Large intestine (tissue), 12 donors: ENCODE measurements around the gene TCP1. TPM values are rescaled to one million over a fixed set of nuclear protein-coding genes. Genes with fewer than 3 reads are reported as not detected.

ENCODE experiments used
- DNase-seq, 2 donors: peaks; one replicate each; pipeline versions ENCODE4 v3.0.0 to v3.0.0-alpha.2; 2013
- H3K27ac ChIP-seq: one replicate; pipeline ENCODE4 v1.5.1; 2013; ENCODE audit warnings: low read length
- H3K27me3 ChIP-seq: 2 replicates; pipeline ENCODE4 v1.6.1; 2013; ENCODE audit warnings: low read length; ENCODE audit not compliant: control insufficient read depth, insufficient read depth
- H3K36me3 ChIP-seq: 2 replicates; pipeline ENCODE4 v1.6.1; 2013; ENCODE audit warnings: low read length; ENCODE audit not compliant: control insufficient read depth, insufficient read depth
- H3K4me1 ChIP-seq: one replicate; pipeline ENCODE4 v1.6.1; 2013; ENCODE audit warnings: low read length; ENCODE audit not compliant: control insufficient read depth, insufficient read depth
- H3K4me3 ChIP-seq: one replicate; pipeline ENCODE4 v1.5.1; 2013; ENCODE audit warnings: low read length
- H3K9me3 ChIP-seq: one replicate; pipeline ENCODE4 v1.6.1; 2013; ENCODE audit warnings: mild to moderate bottlenecking, low read depth, low read length, moderate library complexity; ENCODE audit not compliant: control insufficient read depth
- WGBS: methylation state at CpG from one replicate; pipeline ENCODE4 v1.1.5; 2013; ENCODE audit warnings: low lambda C conversion rate; ENCODE audit not compliant: insufficient coverage; 5-methylcytosine and 5-hydroxymethylcytosine counted together
- long read RNA-seq, 11 donors: transcript quantifications; one replicate each; lab custom pipeline, GENCODE V29; 2026
- polyA plus RNA-seq: library from polyadenylated mRNA; unstranded; fragments of 120-200 nt; gene quantifications from one replicate; pipeline ENCODE4 v1.2.1, GENCODE V29; 2013

The TCP1 gene
- 199 TPM for polyA plus RNA-seq
- long read RNA-seq, donor 1, transcript TCP1-201 (12 exons, 2,499 nt): major isoform, 39 of 77 reads
- long read RNA-seq, donor 1, partial matches to known transcripts: 38 of 77 reads
- long read RNA-seq, donor 1, other reads (novel, unspliced or antisense): 0 of 77 reads
- long read RNA-seq, donor 2, transcript TCP1-201 (12 exons, 2,499 nt): major isoform, 52 of 91 reads
- long read RNA-seq, donor 2, partial matches to known transcripts: 29 of 91 reads
- long read RNA-seq, donor 2, other reads (novel, unspliced or antisense): 8 of 91 reads
- long read RNA-seq, donor 3, transcript TCP1-201 (12 exons, 2,499 nt): major isoform, 67 of 382 reads
- long read RNA-seq, donor 3, partial matches to known transcripts: 141 of 382 reads
- long read RNA-seq, donor 3, other reads (novel, unspliced or antisense): 173 of 382 reads
- long read RNA-seq, donor 4, transcript TCP1-201 (12 exons, 2,499 nt): major isoform, 7 of 7 reads
- long read RNA-seq, donor 4, partial matches to known transcripts: 0 of 7 reads
- long read RNA-seq, donor 4, other reads (novel, unspliced or antisense): 0 of 7 reads
- long read RNA-seq, donor 5, transcript TCP1-201 (12 exons, 2,499 nt): major isoform, 21 of 22 reads
- long read RNA-seq, donor 5, partial matches to known transcripts: 0 of 22 reads
- long read RNA-seq, donor 5, other reads (novel, unspliced or antisense): 0 of 22 reads
- long read RNA-seq, donor 6, transcript TCP1-201 (12 exons, 2,499 nt): major isoform, 41 of 234 reads
- long read RNA-seq, donor 6, partial matches to known transcripts: 100 of 234 reads
- long read RNA-seq, donor 6, other reads (novel, unspliced or antisense): 90 of 234 reads
- long read RNA-seq, donor 7, transcript TCP1-201 (12 exons, 2,499 nt): major isoform, 21 of 29 reads
- long read RNA-seq, donor 7, partial matches to known transcripts: 6 of 29 reads
- long read RNA-seq, donor 7, other reads (novel, unspliced or antisense): 0 of 29 reads
- long read RNA-seq, donor 8, transcript TCP1-201 (12 exons, 2,499 nt): major isoform, 39 of 273 reads
- long read RNA-seq, donor 8, partial matches to known transcripts: 107 of 273 reads
- long read RNA-seq, donor 8, other reads (novel, unspliced or antisense): 126 of 273 reads
- long read RNA-seq, donor 9, transcript TCP1-201 (12 exons, 2,499 nt): major isoform, 26 of 51 reads
- long read RNA-seq, donor 9, partial matches to known transcripts: 13 of 51 reads
- long read RNA-seq, donor 9, other reads (novel, unspliced or antisense): 5 of 51 reads
- long read RNA-seq, donor 10, transcript TCP1-201 (12 exons, 2,499 nt): major isoform, 50 of 84 reads
- long read RNA-seq, donor 10, partial matches to known transcripts: 26 of 84 reads
- long read RNA-seq, donor 10, other reads (novel, unspliced or antisense): 7 of 84 reads
- long read RNA-seq, donor 11, transcript TCP1-201 (12 exons, 2,499 nt): major isoform, 29 of 208 reads
- long read RNA-seq, donor 11, partial matches to known transcripts: 100 of 208 reads
- long read RNA-seq, donor 11, other reads (novel, unspliced or antisense): 76 of 208 reads

DNA sequence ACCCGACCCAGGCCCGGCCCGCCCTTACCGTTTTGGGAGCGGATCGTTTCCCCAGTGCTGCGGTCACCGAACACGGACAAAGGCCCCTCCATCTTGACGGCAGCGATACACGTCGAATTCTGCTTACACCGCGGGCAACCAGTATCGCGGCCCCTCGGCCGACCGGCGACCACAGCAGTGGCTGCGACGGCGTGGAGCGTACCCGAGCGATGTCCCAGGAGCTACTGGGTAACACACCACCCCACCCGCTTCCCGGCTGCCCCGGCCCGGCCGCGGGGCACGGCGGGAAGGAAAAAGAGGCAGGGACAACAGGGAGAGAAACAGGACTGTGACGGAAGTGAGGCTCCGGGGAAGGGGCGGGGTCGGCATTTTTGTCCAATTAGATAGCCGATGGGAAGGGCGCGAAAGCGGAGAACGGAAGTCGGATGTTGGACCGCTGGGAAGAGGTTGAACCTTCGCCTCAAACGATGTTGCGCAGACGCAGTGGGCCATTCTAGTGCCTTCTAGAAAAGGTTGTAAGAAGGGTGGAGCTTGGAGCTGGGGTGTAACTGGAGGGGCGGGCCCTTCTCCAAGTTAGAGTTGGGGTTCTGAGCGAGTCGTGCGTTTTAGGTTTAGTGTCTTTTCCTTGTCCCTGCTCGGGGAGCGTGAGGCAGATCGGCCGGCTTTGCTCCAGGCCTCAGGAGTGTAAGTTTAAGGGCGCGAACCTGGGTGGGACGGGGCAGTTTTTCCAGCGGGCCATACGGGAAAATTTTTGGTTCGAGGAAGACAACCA is at the start of gene TCP1:
TCP1 (minus strand) TSS at position 226 of the 772 bp plus-strand sequence; CDS start at position 92, 134 bp downstream.
- Histone ChIP-seq H3K27me3 (no peaks in the 10 kb centered on the region), H3K36me3 (peaks cover 39% of the 10 kb centered on the region), H3K9me3 (peaks cover 4% of the 10 kb centered on the region), H3K4me3 (peak within 1 kb of the TSS; percentile 95), H3K4me1 (peaks cover 24% of the 10 kb centered on the region), H3K27ac (peak within 1 kb of the TSS; percentile 99)
- no CpG with 5 or more reads among the region's 64 CpGs for WGBS
- peak; percentile 100 for DNase-seq

DNA sequence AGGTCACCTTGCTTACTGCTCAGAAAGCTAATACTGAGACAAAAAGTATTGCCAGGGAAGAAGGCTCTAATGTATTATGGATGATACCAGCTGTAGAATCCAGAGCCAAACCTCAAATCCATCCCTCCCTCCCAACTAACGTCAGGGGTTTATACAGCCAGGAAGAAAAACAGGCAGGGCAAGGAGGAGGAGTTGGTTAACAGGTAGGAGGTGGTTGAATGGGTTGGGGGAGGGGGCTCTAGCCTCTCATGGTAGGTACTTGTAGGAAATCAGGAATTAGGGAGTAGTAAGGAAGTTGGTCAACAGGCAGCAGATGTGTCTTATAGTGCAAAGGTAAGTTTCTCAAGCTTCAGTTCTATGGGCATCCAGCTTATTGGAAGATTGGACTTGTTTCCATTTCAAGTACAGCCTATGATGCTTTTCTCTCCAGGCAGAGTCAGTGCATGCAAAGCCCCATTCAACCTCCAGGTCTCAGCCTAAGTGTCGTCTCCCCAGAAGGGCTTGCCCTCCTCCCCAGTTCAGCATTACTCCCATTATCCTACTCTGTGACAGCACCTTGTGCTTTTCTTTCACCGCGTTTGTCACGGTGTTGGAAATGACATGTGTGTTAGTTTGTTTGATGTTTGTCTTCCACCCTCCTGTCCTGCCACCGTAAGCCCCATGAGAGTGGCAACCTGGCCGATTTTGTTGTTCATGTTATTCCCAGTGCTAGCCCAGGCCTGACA is 48.8 kb upstream of the TCP1 start:
- H3K9me3 ChIP-seq: no peaks in the 10 kb centered on the region

DNA sequence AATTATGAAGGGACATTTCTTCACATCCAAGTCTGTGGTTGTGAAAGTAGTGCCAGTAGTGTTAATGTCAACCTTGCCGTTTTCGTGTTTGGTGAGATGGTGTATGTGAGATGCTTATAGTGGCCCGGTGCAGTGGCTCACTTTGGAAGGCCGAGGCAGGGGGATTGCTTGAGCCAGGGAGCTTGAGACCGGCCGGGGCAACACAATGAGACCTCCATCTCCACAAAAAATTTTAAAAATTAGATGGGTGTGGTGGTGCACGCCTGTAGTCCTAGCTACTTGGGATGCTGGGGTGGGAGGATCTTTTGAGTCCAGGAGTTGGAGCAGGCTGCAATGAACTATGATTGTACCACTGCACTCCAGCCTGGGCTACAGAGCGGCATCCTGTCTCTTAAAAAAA is 48.1 kb upstream of the TCP1 start:
- DNase-seq: no peak
- Histone ChIP-seq H3K36me3 (no peaks in the 10 kb centered on the region), H3K27ac (no peak overlapping the region), H3K9me3 (no peaks in the 10 kb centered on the region), H3K27me3 (no peaks in the 10 kb centered on the region), H3K4me1 (no peaks in the 10 kb centered on the region), H3K4me3 (no peak overlapping the region)
- WGBS: no CpG with 5 or more reads among the region's 8 CpGs

More for the DNA sequence above, 48.8 kb upstream of the TCP1 start:
- Histone ChIP-seq H3K27me3 (no peaks in the 10 kb centered on the region), H3K36me3 (no peaks in the 10 kb centered on the region), H3K4me3 (no peak overlapping the region), H3K4me1 (no peaks in the 10 kb centered on the region), H3K27ac (no peak overlapping the region)
- DNase-seq: no peak
- 50% methylated on average over 1 of the region's 7 CpGs for WGBS

DNA sequence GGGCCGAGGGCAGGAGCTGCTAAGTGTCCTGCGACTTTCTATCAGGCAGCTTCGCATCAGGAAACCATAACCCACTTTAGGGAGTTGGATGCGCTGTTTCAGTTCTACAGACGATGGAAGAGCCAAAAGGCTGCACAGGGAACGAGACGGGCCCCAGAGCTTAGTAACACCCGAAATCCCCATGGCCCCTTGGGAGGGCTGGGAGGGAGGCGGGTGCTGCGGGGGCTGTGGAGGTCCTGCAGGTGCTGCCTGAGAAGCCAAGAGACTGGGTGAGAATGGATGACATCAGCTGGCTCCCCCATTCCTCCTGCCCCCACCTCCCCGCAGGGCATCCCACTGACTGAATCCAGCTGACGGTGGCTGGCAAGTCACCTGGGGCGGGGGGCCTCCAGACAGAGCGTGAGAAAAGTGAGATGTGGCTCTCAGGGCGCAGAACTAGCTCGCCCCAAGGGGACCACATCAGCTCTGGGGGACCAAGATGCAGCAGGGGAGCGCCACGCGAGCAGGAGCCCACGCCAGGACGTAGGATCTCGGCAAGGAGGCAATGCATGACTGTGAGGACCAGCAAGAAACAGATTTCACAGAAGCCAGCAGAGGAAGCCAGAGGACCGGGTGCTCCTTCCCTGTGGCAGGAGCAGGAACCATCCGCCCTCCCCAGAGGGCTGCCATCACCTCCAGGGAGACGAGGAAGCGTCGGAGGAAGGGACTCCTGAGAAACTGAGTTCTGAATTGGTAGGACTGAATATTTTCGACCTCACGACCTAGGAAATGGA is 47.5 kb upstream of the TCP1 start:
- no CpG with 5 or more reads among the region's 29 CpGs for whole genome bisulfite sequencing

DNA sequence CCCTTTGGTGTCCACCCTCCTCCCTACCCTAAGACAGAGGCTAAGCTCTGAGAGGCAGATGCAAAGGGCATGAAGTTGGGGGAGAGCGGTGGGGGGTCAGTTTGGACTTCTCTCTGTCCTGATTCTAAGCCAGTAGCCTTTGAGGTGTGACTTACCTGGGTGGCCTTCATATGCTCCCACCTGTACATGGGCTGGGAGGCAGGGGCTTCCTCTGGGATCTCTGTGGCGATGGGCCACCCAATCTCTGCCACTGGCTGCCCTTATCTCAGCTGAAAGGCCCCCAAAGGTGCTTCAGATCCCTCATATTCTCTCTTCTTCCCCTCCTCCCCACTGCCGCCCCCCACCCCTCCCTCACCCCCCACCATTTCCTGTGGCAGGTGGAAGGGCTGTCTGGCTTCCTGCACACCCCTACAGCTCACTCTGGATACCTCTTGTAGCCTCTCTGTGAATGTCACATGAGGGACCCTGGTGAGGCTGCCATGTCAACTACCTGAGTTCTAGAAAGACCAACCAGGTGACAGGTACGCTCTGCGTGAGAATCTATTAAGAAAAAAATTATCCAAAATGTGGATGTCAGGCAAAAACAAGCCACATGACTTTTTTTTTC is 44.7 kb upstream of the TCP1 start:
- H3K36me3 ChIP-seq: no peaks in the 10 kb centered on the region
- WGBS: 100% methylated on average over 2 of the region's 5 CpGs
- H3K4me3 ChIP-seq: no peak overlapping the region
- no peak for DNase-seq
- H3K27ac ChIP-seq: no peak overlapping the region
- H3K27me3 ChIP-seq: no peaks in the 10 kb centered on the region
- H3K4me1 ChIP-seq: no peaks in the 10 kb centered on the region
- H3K9me3 ChIP-seq: no peaks in the 10 kb centered on the region

More for the DNA sequence above, 47.5 kb upstream of the TCP1 start:
- no peak overlapping the region for H3K27ac ChIP-seq
- H3K4me1 ChIP-seq: no peaks in the 10 kb centered on the region
- no peak overlapping the region for H3K4me3 ChIP-seq
- no peaks in the 10 kb centered on the region for H3K9me3 ChIP-seq
- DNase-seq: no peak
- H3K36me3 ChIP-seq: no peaks in the 10 kb centered on the region
- H3K27me3 ChIP-seq: no peaks in the 10 kb centered on the region

DNA sequence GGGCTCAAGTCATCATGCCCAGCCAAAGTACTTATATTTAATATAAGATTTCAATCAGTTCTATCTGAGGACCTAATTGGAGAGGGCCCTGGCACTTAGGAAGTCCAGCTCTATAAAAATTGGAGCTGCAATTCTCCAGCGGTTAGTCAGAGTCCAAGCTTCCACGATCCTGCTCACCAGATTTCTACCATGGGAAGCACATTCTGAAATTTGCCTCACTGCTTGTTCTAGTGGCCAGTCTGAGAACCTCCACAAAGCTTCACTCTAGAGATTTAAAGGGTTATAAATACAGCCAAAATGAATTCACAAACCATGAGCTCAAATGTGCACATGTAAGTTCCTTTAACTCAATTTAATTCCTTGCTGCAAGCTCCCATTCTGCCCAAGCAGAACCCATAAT is 44.2 kb upstream of the TCP1 start:
- no peak for DNase-seq
- no peak overlapping the region for H3K4me3 ChIP-seq
- no peaks in the 10 kb centered on the region for H3K27me3 ChIP-seq
- WGBS: no CpG with 5 or more reads among the region's 2 CpGs
- no peak overlapping the region for H3K27ac ChIP-seq
- H3K9me3 ChIP-seq: no peaks in the 10 kb centered on the region
- no peaks in the 10 kb centered on the region for H3K36me3 ChIP-seq
- H3K4me1 ChIP-seq: no peaks in the 10 kb centered on the region

DNA sequence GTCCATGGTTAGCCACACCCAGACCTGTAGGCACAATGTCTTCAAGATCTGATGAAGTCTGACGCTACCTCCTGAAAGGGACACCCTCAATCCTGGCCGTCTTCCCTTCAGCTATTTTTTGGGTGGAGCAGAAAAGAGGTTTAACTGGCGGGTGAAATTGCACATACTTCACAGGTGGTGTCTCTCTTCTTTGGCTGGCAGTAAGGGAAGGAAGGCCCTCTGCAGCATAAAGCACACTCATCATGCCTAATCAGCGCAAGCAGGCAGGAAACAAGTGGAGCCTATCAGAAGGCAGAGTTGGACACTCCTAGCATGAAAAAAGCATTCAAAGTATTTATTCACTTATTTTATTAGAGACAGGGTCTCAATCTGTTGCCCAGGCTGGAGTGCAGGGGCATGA is 43.5 kb upstream of the TCP1 start:
- no peaks in the 10 kb centered on the region for H3K4me1 ChIP-seq
- DNase-seq: no peak
- H3K36me3 ChIP-seq: no peaks in the 10 kb centered on the region
- no CpG with 5 or more reads among the region's 4 CpGs for WGBS
- H3K9me3 ChIP-seq: no peaks in the 10 kb centered on the region
- H3K4me3 ChIP-seq: no peak overlapping the region
- H3K27ac ChIP-seq: no peak overlapping the region
- H3K27me3 ChIP-seq: no peaks in the 10 kb centered on the region

DNA sequence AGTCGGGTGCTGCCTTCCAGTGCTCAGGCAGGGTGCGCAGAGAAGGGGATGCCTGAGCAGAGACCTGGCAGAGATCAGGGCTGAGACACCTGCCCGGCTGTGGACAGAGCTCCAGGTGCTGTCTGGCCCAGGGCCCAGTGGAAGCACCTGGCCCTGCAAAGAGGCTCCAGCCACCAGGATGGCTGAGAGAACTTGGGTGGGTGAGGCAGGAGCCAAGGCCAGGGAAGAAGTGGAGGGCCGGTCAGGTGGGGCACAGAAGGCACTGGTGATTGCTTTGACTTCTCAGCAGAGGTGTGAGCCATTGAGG is 41.9 kb upstream of the TCP1 start:
- Histone ChIP-seq H3K4me3 (no peak overlapping the region), H3K27me3 (no peaks in the 10 kb centered on the region), H3K4me1 (no peaks in the 10 kb centered on the region), H3K36me3 (no peaks in the 10 kb centered on the region), H3K9me3 (no peaks in the 10 kb centered on the region), H3K27ac (no peak overlapping the region)
- DNase-seq: no peak
- no CpG with 5 or more reads among the region's 4 CpGs for WGBS
